Fibroblast of lung (primary cell): ENCODE results near the gene CNTNAP3. TPM values are rescaled to one million over a fixed set of nuclear protein-coding genes. Genes with fewer than 3 reads are reported as not detected.
"Not testable (repeated sequence)": the region's sequence is repeated elsewhere in the genome, so short reads cannot be mapped to it uniquely, and the experiment has no call there.

Source experiments
- DNase-seq, 2 donors: peaks; one replicate each; pipeline versions ENCODE4 v3.0.0 to v3.0.0-alpha.2; 2010; ENCODE audit warnings: low read depth in 2 of 2
- H2AFZ ChIP-seq: 2 replicates; pipeline ENCODE4 v1.5.1; 2012; ENCODE audit warnings: low read length, control low read depth, inconsistent platforms
- H3K27ac ChIP-seq: 2 replicates; pipeline ENCODE4 v1.5.1; 2011; ENCODE audit warnings: low read length, control low read depth; ENCODE audit not compliant: insufficient read depth
- H3K27me3 ChIP-seq: 2 replicates; pipeline ENCODE4 v1.5.1; 2011; ENCODE audit warnings: mild to moderate bottlenecking, low read length; ENCODE audit not compliant: control insufficient read depth, insufficient read depth
- H3K36me3 ChIP-seq: 2 replicates; pipeline ENCODE4 v1.5.1; 2011; ENCODE audit warnings: low read length; ENCODE audit not compliant: control insufficient read depth, insufficient read depth
- H3K4me1 ChIP-seq: 2 replicates; pipeline ENCODE4 v1.5.1; 2011; ENCODE audit warnings: low read length; ENCODE audit not compliant: control insufficient read depth, insufficient read depth; ENCODE audit errors: extremely low read depth
- H3K4me2 ChIP-seq: 2 replicates; pipeline ENCODE4 v1.5.1; 2011; ENCODE audit warnings: low read length, control low read depth; ENCODE audit not compliant: insufficient read depth; ENCODE audit errors: extremely low read depth
- H3K4me3 ChIP-seq, 4 experiments: fragments of 200-600 bp in 1 of 4; sonication (generic) in 1 of 4; replicated peaks in 1 of 4; 2 replicates each; pipeline ENCODE4 v1.5.1; 2011 to 2016; ENCODE audit warnings: low read length in 4 of 4, low read depth in 3 of 4, mild to moderate bottlenecking in 3 of 4, control low read depth in 2 of 4, inconsistent platforms in 1 of 4, mixed read lengths in 1 of 4; ENCODE audit not compliant: insufficient read depth in 1 of 4; ENCODE audit errors: control extremely low read depth in 1 of 4
- H3K79me2 ChIP-seq: 2 replicates; pipeline ENCODE4 v1.5.1; 2012; ENCODE audit warnings: mild to moderate bottlenecking, low read length, inconsistent platforms; ENCODE audit not compliant: control insufficient read depth, insufficient read depth
- H3K9ac ChIP-seq: 2 replicates; pipeline ENCODE4 v1.5.1; 2011; ENCODE audit warnings: mild to moderate bottlenecking, low read length, control low read depth; ENCODE audit not compliant: insufficient read depth
- H3K9me3 ChIP-seq: 2 replicates; pipeline ENCODE4 v1.5.1; 2012; ENCODE audit warnings: low read depth, low read length; ENCODE audit not compliant: control insufficient read depth, insufficient read depth
- H4K20me1 ChIP-seq: 2 replicates; pipeline ENCODE4 v1.5.1; 2011; ENCODE audit warnings: low read length; ENCODE audit not compliant: control insufficient read depth, insufficient read depth; ENCODE audit errors: extremely low read depth
- polyA minus RNA-seq: library from RNA; depleted of rRNA, polyadenylated mRNA; stranded (reverse); fragments of >200 nt; gene quantifications from 2 replicates; pipeline ENCODE4 v1.2.3, GENCODE V29; 2011; ENCODE audit warnings: low replicate concordance
- polyA plus RNA-seq, 2 donors: library from polyadenylated mRNA; depleted of rRNA in 1 of 2; stranded (reverse) in 1 of 2; unstranded in 1 of 2; fragments of >200 nt; gene quantifications; 2 replicates each; pipeline ENCODE4 v1.2.1, GENCODE V29; 2011 to 2012; ENCODE audit warnings: missing spikeins in 1 of 2
- total RNA-seq: library from RNA; depleted of rRNA; stranded (reverse); fragments of >200 nt; gene quantifications from 2 replicates; pipeline ENCODE4 v1.2.1, GENCODE V29; 2014

Gene CNTNAP3
- under 0.01 TPM in 1 of 2 replicates, not detected in the other for total RNA-seq
- 0.01 and 0.11 TPM in 2 replicates for polyA plus RNA-seq
- polyA plus RNA-seq (2012) = 0.09 TPM in 1 of 2 replicates, not detected in the other
- polyA minus RNA-seq = not detected in 2 replicates

- H3K27ac ChIP-seq = not testable (repeated sequence)
These were observed at the start of gene CNTNAP3 for GRCh38 chr9:39287980-39288379. TSS of gene CNTNAP3 (minus strand) at chr9:39288167. CDS start at chr9:39288064, 103 bp downstream.

GRCh38 chr9:39279995-39280394, 8.0 kb downstream of the CNTNAP3 start:
- not testable (repeated sequence) for H3K27me3 ChIP-seq, DNase-seq, H3K4me2 ChIP-seq, H3K4me3 ChIP-seq, H3K9ac ChIP-seq, H4K20me1 ChIP-seq, H2AFZ ChIP-seq, H3K4me1 ChIP-seq, H3K27ac ChIP-seq, H3K79me2 ChIP-seq, H3K9me3 ChIP-seq, H3K36me3 ChIP-seq

More at GRCh38 chr9:39287980-39288379, at the start of gene CNTNAP3:
- H2AFZ ChIP-seq, H3K4me3 ChIP-seq, H4K20me1 ChIP-seq, H3K79me2 ChIP-seq, H3K9me3 ChIP-seq, H3K27me3 ChIP-seq, H3K4me2 ChIP-seq, DNase-seq, H3K9ac ChIP-seq, H3K36me3 ChIP-seq, H3K4me1 ChIP-seq: not testable (repeated sequence)

- H3K4me2 ChIP-seq, H3K27ac ChIP-seq, H3K79me2 ChIP-seq, H3K27me3 ChIP-seq, H4K20me1 ChIP-seq, H3K4me1 ChIP-seq, H3K9ac ChIP-seq, H3K9me3 ChIP-seq, H3K36me3 ChIP-seq, DNase-seq, H2AFZ ChIP-seq, H3K4me3 ChIP-seq: not testable (repeated sequence)
These were observed 45.5 kb downstream of the CNTNAP3 start for GRCh38 chr9:39242513-39242912.

GRCh38 chr9:39232130-39232991, 55.6 kb downstream of the CNTNAP3 start:
- H3K27me3 ChIP-seq, H2AFZ ChIP-seq, H3K36me3 ChIP-seq, H3K79me2 ChIP-seq, H3K9me3 ChIP-seq, H3K4me3 ChIP-seq, H3K27ac ChIP-seq, H3K4me2 ChIP-seq, H3K9ac ChIP-seq, H4K20me1 ChIP-seq, H3K4me1 ChIP-seq, DNase-seq: not testable (repeated sequence)

- H3K27me3 ChIP-seq, H3K36me3 ChIP-seq, H3K9ac ChIP-seq, DNase-seq, H3K27ac ChIP-seq, H3K4me3 ChIP-seq, H3K79me2 ChIP-seq, H4K20me1 ChIP-seq, H2AFZ ChIP-seq, H3K4me1 ChIP-seq, H3K9me3 ChIP-seq, H3K4me2 ChIP-seq: not testable (repeated sequence)
These were observed 72.0 kb downstream of the CNTNAP3 start for GRCh38 chr9:39215976-39216375.

- H4K20me1 ChIP-seq, H3K4me2 ChIP-seq, H3K36me3 ChIP-seq, H3K9me3 ChIP-seq, DNase-seq, H3K9ac ChIP-seq, H2AFZ ChIP-seq, H3K27me3 ChIP-seq, H3K27ac ChIP-seq, H3K4me1 ChIP-seq, H3K79me2 ChIP-seq, H3K4me3 ChIP-seq: not testable (repeated sequence)
These were observed 78.2 kb downstream of the CNTNAP3 start for GRCh38 chr9:39209773-39210172.
